ENCODE results near the gene BAAT.

Gene BAAT

GRCh38 chr9:101418518-101419430 is 34.0 kb upstream of the BAAT start:
- Histone ChIP-seq H3K4me3 (ENCODE audit: insufficient read depth, low read depth, low read length, poor library complexity, severe bottlenecking) (no peak overlapping the region), H3K4me1 (ENCODE audit: control insufficient read depth, insufficient read depth, low read length, poor library complexity, severe bottlenecking) (no peaks in the 10 kb centered on the region), H3K9me3 (ENCODE audit: control insufficient read depth, low read length) (peaks cover 18% of the 10 kb centered on the region), H3K36me3 (ENCODE audit: control insufficient read depth, insufficient read depth, low read length) (no peaks in the 10 kb centered on the region), H3K27me3 (replicated peaks; ENCODE audit: control insufficient read depth, insufficient read depth, low read length, poor library complexity, severe bottlenecking) (no peaks in the 10 kb centered on the region), H3K27ac (ENCODE audit: insufficient read depth, low read length, poor library complexity, severe bottlenecking) (no peak overlapping the region)
- DNase-seq: no peak

- no peak for DNase-seq
- no peaks in the 10 kb centered on the region for H3K27me3 ChIP-seq (replicated peaks; ENCODE audit: control insufficient read depth, insufficient read depth, low read length, poor library complexity, severe bottlenecking)
- H3K9me3 ChIP-seq (ENCODE audit: control insufficient read depth, low read length): peaks cover 21% of the 10 kb centered on the region
- no peak overlapping the region for H3K27ac ChIP-seq (ENCODE audit: insufficient read depth, low read length, poor library complexity, severe bottlenecking)
- no peak overlapping the region for H3K4me3 ChIP-seq (ENCODE audit: insufficient read depth, low read depth, low read length, poor library complexity, severe bottlenecking)
- no peaks in the 10 kb centered on the region for H3K4me1 ChIP-seq (ENCODE audit: control insufficient read depth, insufficient read depth, low read length, poor library complexity, severe bottlenecking)
- H3K36me3 ChIP-seq (ENCODE audit: control insufficient read depth, insufficient read depth, low read length): no peaks in the 10 kb centered on the region
These were observed 33.2 kb upstream of the BAAT start for GRCh38 chr9:101417977-101418376.

GRCh38 chr9:101417389-101417788 is 32.6 kb upstream of the BAAT start:
- peaks cover 21% of the 10 kb centered on the region for H3K9me3 ChIP-seq (ENCODE audit: control insufficient read depth, low read length)
- no peaks in the 10 kb centered on the region for H3K27me3 ChIP-seq (replicated peaks; ENCODE audit: control insufficient read depth, insufficient read depth, low read length, poor library complexity, severe bottlenecking)
- no peak overlapping the region for H3K27ac ChIP-seq (ENCODE audit: insufficient read depth, low read length, poor library complexity, severe bottlenecking)

GRCh38 chr9:101415578-101415977 is 30.8 kb upstream of the BAAT start:
- Histone ChIP-seq H3K4me3 (ENCODE audit: insufficient read depth, low read depth, low read length, poor library complexity, severe bottlenecking) (no peak overlapping the region), H3K27me3 (replicated peaks; ENCODE audit: control insufficient read depth, insufficient read depth, low read length, poor library complexity, severe bottlenecking) (no peaks in the 10 kb centered on the region), H3K9me3 (ENCODE audit: control insufficient read depth, low read length) (peaks cover 28% of the 10 kb centered on the region), H3K4me1 (ENCODE audit: control insufficient read depth, insufficient read depth, low read length, poor library complexity, severe bottlenecking) (no peaks in the 10 kb centered on the region), H3K27ac (ENCODE audit: insufficient read depth, low read length, poor library complexity, severe bottlenecking) (no peak overlapping the region), H3K36me3 (ENCODE audit: control insufficient read depth, insufficient read depth, low read length) (no peaks in the 10 kb centered on the region)
- DNase-seq: no peak

More at GRCh38 chr9:101417389-101417788, 32.6 kb upstream of the BAAT start:
- no peaks in the 10 kb centered on the region for H3K4me1 ChIP-seq (ENCODE audit: control insufficient read depth, insufficient read depth, low read length, poor library complexity, severe bottlenecking)
- DNase-seq: no peak
- no peaks in the 10 kb centered on the region for H3K36me3 ChIP-seq (ENCODE audit: control insufficient read depth, insufficient read depth, low read length)
- H3K4me3 ChIP-seq (ENCODE audit: insufficient read depth, low read depth, low read length, poor library complexity, severe bottlenecking): no peak overlapping the region

GRCh38 chr9:101414839-101415238 is 30.0 kb upstream of the BAAT start:
- Histone ChIP-seq H3K4me1 (ENCODE audit: control insufficient read depth, insufficient read depth, low read length, poor library complexity, severe bottlenecking) (no peaks in the 10 kb centered on the region), H3K27ac (ENCODE audit: insufficient read depth, low read length, poor library complexity, severe bottlenecking) (no peak overlapping the region), H3K36me3 (ENCODE audit: control insufficient read depth, insufficient read depth, low read length) (no peaks in the 10 kb centered on the region), H3K4me3 (ENCODE audit: insufficient read depth, low read depth, low read length, poor library complexity, severe bottlenecking) (no peak overlapping the region), H3K27me3 (replicated peaks; ENCODE audit: control insufficient read depth, insufficient read depth, low read length, poor library complexity, severe bottlenecking) (no peaks in the 10 kb centered on the region), H3K9me3 (ENCODE audit: control insufficient read depth, low read length) (peaks cover 35% of the 10 kb centered on the region)
- no peak for DNase-seq

- H3K27me3 ChIP-seq (replicated peaks; ENCODE audit: control insufficient read depth, insufficient read depth, low read length, poor library complexity, severe bottlenecking): no peaks in the 10 kb centered on the region
- H3K9me3 ChIP-seq (ENCODE audit: control insufficient read depth, low read length): peaks cover 47% of the 10 kb centered on the region
- H3K4me3 ChIP-seq (ENCODE audit: insufficient read depth, low read depth, low read length, poor library complexity, severe bottlenecking): no peak overlapping the region
- H3K27ac ChIP-seq (ENCODE audit: insufficient read depth, low read length, poor library complexity, severe bottlenecking): no peak overlapping the region
- no peaks in the 10 kb centered on the region for H3K4me1 ChIP-seq (ENCODE audit: control insufficient read depth, insufficient read depth, low read length, poor library complexity, severe bottlenecking)
- no peak for DNase-seq
- H3K36me3 ChIP-seq (ENCODE audit: control insufficient read depth, insufficient read depth, low read length): peaks cover 53% of the 10 kb centered on the region
These were observed 24.3 kb upstream of the BAAT start for GRCh38 chr9:101409079-101409477.

GRCh38 chr9:101408374-101409078 is 23.7 kb upstream of the BAAT start:
- peaks cover 44% of the 10 kb centered on the region for H3K9me3 ChIP-seq (ENCODE audit: control insufficient read depth, low read length)
- no peaks in the 10 kb centered on the region for H3K27me3 ChIP-seq (replicated peaks; ENCODE audit: control insufficient read depth, insufficient read depth, low read length, poor library complexity, severe bottlenecking)
- H3K36me3 ChIP-seq (ENCODE audit: control insufficient read depth, insufficient read depth, low read length): peaks cover 59% of the 10 kb centered on the region
- H3K27ac ChIP-seq (ENCODE audit: insufficient read depth, low read length, poor library complexity, severe bottlenecking): no peak overlapping the region
- no peak overlapping the region for H3K4me3 ChIP-seq (ENCODE audit: insufficient read depth, low read depth, low read length, poor library complexity, severe bottlenecking)
- H3K4me1 ChIP-seq (ENCODE audit: control insufficient read depth, insufficient read depth, low read length, poor library complexity, severe bottlenecking): no peaks in the 10 kb centered on the region
- no peak for DNase-seq

- peaks cover 77% of the 10 kb centered on the region for H3K36me3 ChIP-seq (ENCODE audit: control insufficient read depth, insufficient read depth, low read length)
- no peak for DNase-seq
- H3K27ac ChIP-seq (ENCODE audit: insufficient read depth, low read length, poor library complexity, severe bottlenecking): no peak overlapping the region
- H3K4me1 ChIP-seq (ENCODE audit: control insufficient read depth, insufficient read depth, low read length, poor library complexity, severe bottlenecking): peaks cover 9% of the 10 kb centered on the region
- peaks cover 18% of the 10 kb centered on the region for H3K9me3 ChIP-seq (ENCODE audit: control insufficient read depth, low read length)
- no peaks in the 10 kb centered on the region for H3K27me3 ChIP-seq (replicated peaks; ENCODE audit: control insufficient read depth, insufficient read depth, low read length, poor library complexity, severe bottlenecking)
- H3K4me3 ChIP-seq (ENCODE audit: insufficient read depth, low read depth, low read length, poor library complexity, severe bottlenecking): no peak overlapping the region
These were observed 18.9 kb upstream of the BAAT start for GRCh38 chr9:101403516-101404285.

- peaks cover 43% of the 10 kb centered on the region for H3K36me3 ChIP-seq (ENCODE audit: control insufficient read depth, insufficient read depth, low read length)
- no peak for DNase-seq
- H3K27me3 ChIP-seq (replicated peaks; ENCODE audit: control insufficient read depth, insufficient read depth, low read length, poor library complexity, severe bottlenecking): no peaks in the 10 kb centered on the region
- H3K4me3 ChIP-seq (ENCODE audit: insufficient read depth, low read depth, low read length, poor library complexity, severe bottlenecking): no peak overlapping the region
- peaks cover 2% of the 10 kb centered on the region for H3K9me3 ChIP-seq (ENCODE audit: control insufficient read depth, low read length)
- no peak overlapping the region for H3K27ac ChIP-seq (ENCODE audit: insufficient read depth, low read length, poor library complexity, severe bottlenecking)
- peaks cover 22% of the 10 kb centered on the region for H3K4me1 ChIP-seq (ENCODE audit: control insufficient read depth, insufficient read depth, low read length, poor library complexity, severe bottlenecking)
These were observed 15.3 kb upstream of the BAAT start for GRCh38 chr9:101400120-101400519.
